ENCODE measurements around the gene EMC8. TPM values are rescaled to one million over a fixed set of nuclear protein-coding genes. Genes with fewer than 3 reads are reported as not detected.

The EMC8 gene
- total and polyA plus RNA-seq, 8 donors = 19.4 to 29.1 (median 25.3) TPM

DNA sequence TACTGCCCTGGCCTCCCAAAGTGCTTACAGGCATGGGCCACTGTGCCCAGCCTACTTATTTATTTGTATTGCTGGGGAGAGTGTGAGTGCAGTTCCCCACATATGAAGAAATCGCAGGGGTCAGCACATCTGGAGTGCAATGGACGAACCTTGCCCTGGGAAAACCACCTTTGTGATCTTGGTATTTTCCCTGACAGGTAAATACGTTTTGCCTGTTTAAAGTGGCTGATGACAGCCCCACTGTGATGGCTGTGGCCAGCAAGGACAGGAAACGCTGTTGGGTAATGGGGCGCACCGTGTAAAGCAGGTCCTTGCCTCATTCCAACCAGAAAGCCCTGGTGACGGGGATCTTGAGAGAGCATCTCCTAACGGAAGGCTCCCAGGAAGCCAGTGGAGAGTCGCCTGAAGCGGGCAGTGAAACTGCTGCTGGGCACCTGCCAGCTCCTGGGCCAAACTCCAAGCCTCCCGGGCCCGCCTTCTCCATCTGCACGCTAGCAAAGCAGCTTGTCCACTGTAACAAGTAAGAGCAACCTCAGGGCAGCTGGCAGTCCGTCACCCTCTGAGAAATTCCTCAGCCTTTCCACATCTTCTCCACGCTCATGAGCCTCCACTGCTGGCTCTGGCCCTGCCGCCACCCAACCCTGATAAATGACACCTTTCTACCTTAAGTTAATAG lies 17.5 kb downstream of the EMC8 start:
- peaks cover 0 to 77% of the 10 kb centered on the region in 2 donors for H3K36me3 ChIP-seq
- H3K27ac ChIP-seq = peak overlapping the region in 1 of 2 donors; percentile 55
- H3K27me3 ChIP-seq = no peaks in the 10 kb centered on the region
- peaks cover 3 to 23% of the 10 kb centered on the region in 2 donors for H3K4me1 ChIP-seq
- TF ChIP-seq, protein P1, sequence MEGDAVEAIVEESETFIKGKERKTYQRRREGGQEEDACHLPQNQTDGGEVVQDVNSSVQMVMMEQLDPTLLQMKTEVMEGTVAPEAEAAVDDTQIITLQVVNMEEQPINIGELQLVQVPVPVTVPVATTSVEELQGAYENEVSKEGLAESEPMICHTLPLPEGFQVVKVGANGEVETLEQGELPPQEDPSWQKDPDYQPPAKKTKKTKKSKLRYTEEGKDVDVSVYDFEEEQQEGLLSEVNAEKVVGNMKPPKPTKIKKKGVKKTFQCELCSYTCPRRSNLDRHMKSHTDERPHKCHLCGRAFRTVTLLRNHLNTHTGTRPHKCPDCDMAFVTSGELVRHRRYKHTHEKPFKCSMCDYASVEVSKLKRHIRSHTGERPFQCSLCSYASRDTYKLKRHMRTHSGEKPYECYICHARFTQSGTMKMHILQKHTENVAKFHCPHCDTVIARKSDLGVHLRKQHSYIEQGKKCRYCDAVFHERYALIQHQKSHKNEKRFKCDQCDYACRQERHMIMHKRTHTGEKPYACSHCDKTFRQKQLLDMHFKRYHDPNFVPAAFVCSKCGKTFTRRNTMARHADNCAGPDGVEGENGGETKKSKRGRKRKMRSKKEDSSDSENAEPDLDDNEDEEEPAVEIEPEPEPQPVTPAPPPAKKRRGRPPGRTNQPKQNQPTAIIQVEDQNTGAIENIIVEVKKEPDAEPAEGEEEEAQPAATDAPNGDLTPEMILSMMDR (IDR thresholded peaks at IDR 0.05) = no peak
- intact Hi-C loops (cut with DNase I) = no loop called here
- peak; percentile 79 for ATAC-seq
- no peak overlapping the region for H3K4me3 ChIP-seq
- peak in 1 of 4 donors; percentile 47 for DNase-seq
- no peaks in the 10 kb centered on the region for H3K9me3 ChIP-seq

DNA sequence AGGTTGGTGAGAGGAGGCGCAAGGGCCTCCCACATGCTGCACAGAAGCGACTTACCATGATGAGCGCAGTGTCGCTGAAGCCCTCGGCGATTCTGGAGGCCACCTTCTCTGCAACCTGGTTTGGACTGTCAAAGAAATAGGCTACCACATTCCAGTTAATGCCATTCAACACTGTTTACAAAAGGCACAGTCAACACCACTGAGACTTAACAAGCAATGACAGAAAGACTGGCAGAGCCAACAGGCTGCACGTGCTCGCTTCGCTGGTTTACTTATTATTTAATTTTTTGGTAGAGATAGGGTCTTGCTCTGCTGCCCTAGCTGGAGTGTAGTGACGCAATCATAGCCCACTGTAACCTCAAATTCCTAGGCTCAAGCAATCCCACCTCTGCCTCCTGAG lies 18.2 kb downstream of the EMC8 start:
- DNase-seq = no peak
- H3K27ac ChIP-seq = peak overlapping the region in 1 of 2 donors; percentile 55
- peaks cover 3 to 23% of the 10 kb centered on the region in 2 donors for H3K4me1 ChIP-seq
- intact Hi-C loops (cut with DNase I) = no loop called here
- H3K36me3 ChIP-seq = peaks cover 0 to 77% of the 10 kb centered on the region in 2 donors
- ATAC-seq = no peak
- TF ChIP-seq, protein P1 (IDR thresholded peaks at IDR 0.05) = no peak
- H3K27me3 ChIP-seq = no peaks in the 10 kb centered on the region
- no peaks in the 10 kb centered on the region for H3K9me3 ChIP-seq
- no peak overlapping the region for H3K4me3 ChIP-seq

DNA sequence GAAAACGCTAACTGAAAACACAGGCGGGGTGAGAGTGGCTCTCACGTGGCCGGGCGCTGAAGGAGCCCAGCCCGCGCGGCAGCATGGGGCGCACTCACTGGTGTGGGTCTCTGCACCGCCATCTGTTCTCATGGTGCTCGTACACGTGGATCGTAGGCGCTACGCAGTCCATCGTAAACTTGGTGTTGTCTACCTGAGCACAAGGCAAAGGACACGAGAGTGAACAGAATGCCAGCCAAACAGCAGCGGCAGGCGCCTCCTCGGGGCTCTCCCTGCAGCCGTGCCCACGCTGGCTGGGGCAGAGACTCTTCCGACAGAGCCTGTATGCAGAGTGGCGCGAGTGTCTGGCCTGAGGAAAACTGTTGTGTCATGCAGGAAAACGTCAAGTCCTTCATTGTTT lies 19.1 kb downstream of the EMC8 start:
- H3K36me3 ChIP-seq = peaks cover 0 to 80% of the 10 kb centered on the region in 2 donors
- ATAC-seq (no peak), DNase-seq (no peak)
- H3K9me3 ChIP-seq = no peaks in the 10 kb centered on the region
- peaks cover 3 to 23% of the 10 kb centered on the region in 2 donors for H3K4me1 ChIP-seq
- no peak overlapping the region for H3K27ac ChIP-seq
- TF ChIP-seq, protein P1 (IDR thresholded peaks at IDR 0.05) = no peak
- H3K27me3 ChIP-seq = no peaks in the 10 kb centered on the region
- intact Hi-C loops (cut with DNase I) = no loop called here
- no peak overlapping the region for H3K4me3 ChIP-seq

DNA sequence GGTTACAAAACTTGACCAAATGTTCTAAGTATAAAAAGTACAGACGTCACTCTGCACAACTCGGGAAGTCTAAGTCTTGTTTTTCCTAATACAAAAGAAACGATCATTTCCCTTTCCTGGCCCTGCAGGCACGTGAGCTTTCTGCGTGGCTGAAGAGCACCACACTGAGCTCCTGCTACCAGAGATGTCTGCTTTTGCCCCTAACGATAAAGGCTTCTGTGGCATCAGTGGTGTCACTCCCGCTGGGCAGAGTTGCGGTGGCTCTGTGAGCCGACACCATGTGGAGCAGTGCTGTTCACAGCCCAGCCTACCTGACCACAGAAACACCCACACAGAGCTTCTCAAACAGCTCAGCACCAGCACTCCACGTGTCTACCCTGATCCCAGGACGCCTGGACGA lies 20.5 kb downstream of the EMC8 start:
- no peak overlapping the region for H3K27ac ChIP-seq
- H3K27me3 ChIP-seq = no peaks in the 10 kb centered on the region
- no peak for ATAC-seq
- H3K9me3 ChIP-seq = no peaks in the 10 kb centered on the region
- H3K36me3 ChIP-seq = peaks cover 0 to 79% of the 10 kb centered on the region in 2 donors
- peaks cover 3 to 23% of the 10 kb centered on the region in 2 donors for H3K4me1 ChIP-seq
- intact Hi-C loops (cut with DNase I) = no loop called here
- TF ChIP-seq, protein P1 (IDR thresholded peaks at IDR 0.05) = no peak
- no peak for DNase-seq
- H3K4me3 ChIP-seq = no peak overlapping the region

DNA sequence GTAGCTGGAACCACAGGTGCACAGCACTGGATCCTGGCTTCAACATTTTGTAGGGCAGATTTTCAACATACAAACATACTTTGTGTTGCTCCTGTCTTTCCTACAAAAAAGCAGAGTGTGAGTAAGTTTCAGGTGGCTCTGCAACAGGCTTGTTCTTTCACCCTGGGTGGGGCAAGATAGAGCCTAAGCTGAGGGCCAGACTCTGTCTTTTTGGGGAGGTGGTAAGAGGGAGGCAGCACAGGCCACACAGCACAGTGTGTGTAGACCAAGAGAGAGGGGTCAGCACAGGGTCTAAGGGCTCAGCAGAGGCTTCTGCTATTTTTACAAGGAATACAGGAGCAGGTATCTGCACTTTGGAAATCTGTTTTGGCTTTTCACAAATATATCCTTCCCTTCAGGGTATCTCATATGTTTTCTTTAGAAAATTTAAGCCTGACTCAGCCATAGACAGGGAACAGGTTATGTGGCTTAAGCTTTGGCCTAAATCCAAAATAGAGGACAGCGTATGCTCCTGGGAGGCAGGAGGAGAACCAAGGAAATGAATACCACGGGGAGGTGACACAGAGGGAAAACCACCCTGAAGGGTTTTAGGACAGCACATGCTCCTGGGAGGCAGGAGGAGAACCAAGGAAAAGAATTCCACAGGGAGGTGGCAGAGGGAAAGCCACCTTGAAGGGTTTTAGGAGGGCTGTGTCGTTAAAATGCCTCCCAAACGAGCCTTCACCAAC lies 21.6 kb downstream of the EMC8 start:
- no peak for DNase-seq
- no peaks in the 10 kb centered on the region for H3K27me3 ChIP-seq
- TF ChIP-seq, protein P1 (IDR thresholded peaks at IDR 0.05) = no peak
- H3K4me3 ChIP-seq = no peak overlapping the region
- intact Hi-C loops (cut with DNase I) = no loop called here
- no peak for ATAC-seq
- peaks cover 3 to 19% of the 10 kb centered on the region in 2 donors for H3K4me1 ChIP-seq
- no peak overlapping the region for H3K27ac ChIP-seq
- peaks cover 0 to 72% of the 10 kb centered on the region in 2 donors for H3K36me3 ChIP-seq
- no peaks in the 10 kb centered on the region for H3K9me3 ChIP-seq

All from left lung (tissue), 10 donors.